NCI-H526 treated with DMSO at 0.1 percent for 48 hours (cell line): Measurements from ENCODE around the gene RAB3GAP2.
"Not testable (repeated sequence)": the region's sequence is repeated elsewhere in the genome, so short reads cannot be mapped to it uniquely, and the experiment has no call there.

Source experiments
- DNase-seq: peaks from one replicate; lab custom pipeline; 2025; lab: John Stamatoyannopoulos, UW

Gene RAB3GAP2, protein sequence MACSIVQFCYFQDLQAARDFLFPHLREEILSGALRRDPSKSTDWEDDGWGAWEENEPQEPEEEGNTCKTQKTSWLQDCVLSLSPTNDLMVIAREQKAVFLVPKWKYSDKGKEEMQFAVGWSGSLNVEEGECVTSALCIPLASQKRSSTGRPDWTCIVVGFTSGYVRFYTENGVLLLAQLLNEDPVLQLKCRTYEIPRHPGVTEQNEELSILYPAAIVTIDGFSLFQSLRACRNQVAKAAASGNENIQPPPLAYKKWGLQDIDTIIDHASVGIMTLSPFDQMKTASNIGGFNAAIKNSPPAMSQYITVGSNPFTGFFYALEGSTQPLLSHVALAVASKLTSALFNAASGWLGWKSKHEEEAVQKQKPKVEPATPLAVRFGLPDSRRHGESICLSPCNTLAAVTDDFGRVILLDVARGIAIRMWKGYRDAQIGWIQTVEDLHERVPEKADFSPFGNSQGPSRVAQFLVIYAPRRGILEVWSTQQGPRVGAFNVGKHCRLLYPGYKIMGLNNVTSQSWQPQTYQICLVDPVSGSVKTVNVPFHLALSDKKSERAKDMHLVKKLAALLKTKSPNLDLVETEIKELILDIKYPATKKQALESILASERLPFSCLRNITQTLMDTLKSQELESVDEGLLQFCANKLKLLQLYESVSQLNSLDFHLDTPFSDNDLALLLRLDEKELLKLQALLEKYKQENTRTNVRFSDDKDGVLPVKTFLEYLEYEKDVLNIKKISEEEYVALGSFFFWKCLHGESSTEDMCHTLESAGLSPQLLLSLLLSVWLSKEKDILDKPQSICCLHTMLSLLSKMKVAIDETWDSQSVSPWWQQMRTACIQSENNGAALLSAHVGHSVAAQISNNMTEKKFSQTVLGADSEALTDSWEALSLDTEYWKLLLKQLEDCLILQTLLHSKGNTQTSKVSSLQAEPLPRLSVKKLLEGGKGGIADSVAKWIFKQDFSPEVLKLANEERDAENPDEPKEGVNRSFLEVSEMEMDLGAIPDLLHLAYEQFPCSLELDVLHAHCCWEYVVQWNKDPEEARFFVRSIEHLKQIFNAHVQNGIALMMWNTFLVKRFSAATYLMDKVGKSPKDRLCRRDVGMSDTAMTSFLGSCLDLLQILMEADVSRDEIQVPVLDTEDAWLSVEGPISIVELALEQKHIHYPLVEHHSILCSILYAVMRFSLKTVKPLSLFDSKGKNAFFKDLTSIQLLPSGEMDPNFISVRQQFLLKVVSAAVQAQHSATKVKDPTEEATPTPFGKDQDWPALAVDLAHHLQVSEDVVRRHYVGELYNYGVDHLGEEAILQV (N-terminal part only)

DNA sequence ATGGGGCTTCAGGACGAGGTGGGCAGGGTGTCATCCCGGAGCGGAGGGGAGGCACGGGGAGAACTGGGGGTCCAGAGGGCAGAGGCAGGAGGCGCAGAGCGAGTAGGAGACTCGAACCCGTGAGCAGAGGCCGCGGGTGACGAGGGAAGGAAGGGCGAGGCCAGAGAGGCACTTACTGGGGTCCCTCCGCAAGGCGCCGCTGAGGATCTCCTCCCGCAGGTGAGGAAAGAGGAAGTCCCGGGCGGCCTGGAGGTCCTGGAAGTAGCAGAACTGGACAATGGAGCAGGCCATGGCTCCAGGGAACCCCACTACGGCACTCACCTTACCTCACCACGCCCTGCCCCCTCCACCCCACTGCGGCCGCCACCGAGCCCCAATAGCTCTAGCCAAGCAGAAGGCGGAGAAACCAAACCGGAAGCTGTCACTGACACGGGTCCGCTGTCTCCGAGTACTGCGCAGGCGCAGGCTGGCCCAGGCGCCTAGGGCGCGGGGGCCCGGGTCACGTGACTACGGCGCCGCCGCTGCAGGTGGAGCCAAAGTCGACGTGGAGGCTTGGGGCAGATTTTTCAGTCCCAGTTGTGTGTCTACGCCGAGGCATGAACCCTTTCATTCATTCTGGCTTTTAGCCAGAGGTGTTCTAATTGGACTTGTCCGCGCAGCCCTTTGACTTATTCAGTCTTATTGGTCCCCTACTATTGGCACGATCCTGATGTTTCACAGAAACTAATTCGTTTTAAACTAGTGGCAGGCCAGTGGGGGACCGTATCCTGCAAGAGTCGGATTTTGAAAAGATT is at the start of gene RAB3GAP2:
TSS of gene RAB3GAP2 (minus strand) at position 407 of the 794 bp plus-strand sequence. CDS start at position 291, 116 bp downstream.
- DNase-seq: peak; percentile 66

DNA sequence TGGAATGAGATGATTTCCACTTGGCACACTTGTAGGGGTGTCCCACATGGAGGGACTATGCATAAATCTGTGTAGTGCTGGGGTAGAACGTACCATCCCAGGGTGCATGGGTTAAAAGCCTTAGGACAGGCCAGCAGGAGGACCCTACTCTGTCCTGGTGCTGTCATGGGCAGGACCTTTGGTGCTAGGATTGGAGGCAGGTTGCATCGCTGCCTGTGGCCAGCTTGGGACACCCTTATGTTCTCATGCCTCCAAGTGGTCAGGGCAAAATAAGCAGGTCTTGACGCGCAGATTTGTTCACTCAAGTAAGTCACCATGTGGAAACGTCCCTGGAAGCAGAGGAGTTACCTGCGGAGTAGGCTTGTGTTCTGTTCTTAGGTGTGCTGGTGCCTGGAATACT is 49.5 kb upstream of the RAB3GAP2 start:
- no peak for DNase-seq

DNA sequence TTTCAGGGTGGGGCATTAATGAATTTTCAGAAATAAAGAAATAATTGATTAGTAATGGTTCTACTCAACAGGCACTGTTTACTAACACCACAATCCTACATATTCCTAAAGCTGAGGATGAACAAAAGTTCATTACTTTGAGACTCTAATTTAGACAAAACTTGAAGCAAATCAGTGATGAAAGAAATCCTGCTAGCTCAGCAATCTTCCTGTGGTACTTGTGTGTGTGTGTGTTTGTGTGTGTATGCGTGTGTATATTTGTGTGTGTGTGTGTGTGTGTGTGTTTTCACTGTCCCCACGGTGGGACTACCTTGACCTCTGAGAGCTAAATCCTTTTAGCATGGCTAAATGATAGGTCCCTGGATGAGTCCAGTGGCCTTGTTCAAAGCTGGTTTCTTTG is 48.5 kb upstream of the RAB3GAP2 start:
- no peak for DNase-seq

DNA sequence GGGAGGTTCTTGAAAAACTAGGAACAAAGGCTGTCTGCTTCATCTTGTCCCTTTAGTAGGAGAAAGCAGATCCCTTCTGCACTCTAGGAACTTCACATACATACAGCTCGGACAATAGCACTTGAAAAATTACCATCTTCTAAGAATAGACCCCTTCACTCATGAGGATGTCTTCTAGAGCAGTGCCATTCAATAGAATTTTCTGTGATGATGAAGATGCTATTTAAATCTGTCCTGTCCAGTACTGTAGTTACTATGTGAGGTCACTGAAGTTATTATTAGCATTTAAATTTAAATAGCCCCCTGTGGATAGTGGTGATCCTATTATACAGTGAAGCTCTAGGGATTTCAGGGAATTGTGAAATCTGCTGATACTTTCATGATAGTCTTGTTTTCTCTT is 46.4 kb upstream of the RAB3GAP2 start:
- no peak for DNase-seq

DNA sequence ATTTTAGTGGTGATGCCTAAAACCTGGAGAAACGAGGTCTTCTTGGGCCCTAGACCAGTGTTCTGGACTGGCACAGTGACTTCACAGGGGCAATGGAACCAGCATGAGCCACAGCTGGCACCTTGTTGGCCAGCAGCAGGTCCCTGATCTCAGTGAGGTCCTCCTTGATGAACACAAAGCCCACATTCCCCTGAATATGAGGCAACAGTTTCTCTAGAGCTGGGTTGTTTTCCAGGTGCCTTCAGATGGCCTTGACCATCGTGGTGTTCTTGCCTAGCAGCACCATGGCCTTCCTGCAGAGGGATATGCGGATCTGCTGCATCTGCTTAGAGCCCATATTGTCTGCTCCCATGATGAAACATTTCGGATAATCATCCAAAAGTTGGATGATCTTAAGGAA is 44.9 kb upstream of the RAB3GAP2 start:
- no peak for DNase-seq

DNA sequence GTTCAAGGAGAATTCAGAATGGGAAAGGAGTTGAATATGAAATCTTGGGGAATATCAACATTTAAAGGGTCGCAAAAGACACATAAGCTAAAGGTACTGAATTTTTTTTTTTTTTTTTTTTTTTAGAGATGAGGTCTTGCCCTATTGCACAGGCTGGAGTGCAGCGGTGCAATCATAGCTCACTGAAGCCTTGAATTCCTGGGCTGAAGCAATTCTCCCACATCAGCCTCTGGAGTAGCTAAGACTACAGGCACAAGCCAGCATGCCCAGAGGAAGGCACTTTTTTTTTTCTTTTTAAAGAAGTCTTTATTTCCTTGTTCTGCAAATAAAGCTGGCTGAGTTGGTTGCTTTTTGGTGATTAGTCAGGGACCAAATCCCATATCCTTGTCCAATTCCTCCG is 44.1 kb upstream of the RAB3GAP2 start:
- DNase-seq: no peak

DNA sequence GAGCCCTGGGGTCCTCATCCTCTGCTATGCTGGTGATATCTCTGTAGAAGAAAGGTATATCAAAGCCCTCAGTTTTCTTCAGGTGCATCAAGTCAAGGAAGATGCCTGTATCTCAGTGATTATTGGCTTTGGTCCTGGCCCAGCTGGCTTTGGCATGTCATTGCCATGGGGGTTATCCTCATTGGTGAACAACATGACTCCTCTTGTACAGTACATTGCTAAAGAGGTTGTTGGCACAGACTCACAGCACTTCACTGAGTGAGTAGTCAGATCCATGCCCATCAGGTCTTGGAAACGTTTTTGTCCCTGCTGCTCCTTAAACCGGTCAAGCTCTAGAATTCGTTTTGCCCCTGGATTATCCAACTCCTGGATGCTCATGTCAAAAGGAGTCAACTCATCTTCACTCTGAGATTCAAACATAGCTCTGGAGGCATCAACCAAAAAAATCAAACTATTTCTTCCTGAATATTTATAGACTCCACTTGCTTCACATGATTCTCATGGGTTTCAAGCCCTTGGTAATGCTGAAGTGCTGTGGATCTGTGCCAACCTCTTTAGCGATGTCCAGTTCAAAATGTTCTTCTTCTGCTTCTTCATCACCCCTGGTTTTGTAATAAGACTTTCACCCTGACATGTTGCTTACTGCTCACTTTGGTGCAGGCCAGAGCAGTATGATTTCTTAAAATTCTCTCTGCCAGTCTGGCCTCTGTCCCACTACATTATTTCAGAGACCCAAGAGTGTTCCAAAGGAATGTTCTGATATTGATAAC is 43.0 kb upstream of the RAB3GAP2 start:
- no peak for DNase-seq

DNA sequence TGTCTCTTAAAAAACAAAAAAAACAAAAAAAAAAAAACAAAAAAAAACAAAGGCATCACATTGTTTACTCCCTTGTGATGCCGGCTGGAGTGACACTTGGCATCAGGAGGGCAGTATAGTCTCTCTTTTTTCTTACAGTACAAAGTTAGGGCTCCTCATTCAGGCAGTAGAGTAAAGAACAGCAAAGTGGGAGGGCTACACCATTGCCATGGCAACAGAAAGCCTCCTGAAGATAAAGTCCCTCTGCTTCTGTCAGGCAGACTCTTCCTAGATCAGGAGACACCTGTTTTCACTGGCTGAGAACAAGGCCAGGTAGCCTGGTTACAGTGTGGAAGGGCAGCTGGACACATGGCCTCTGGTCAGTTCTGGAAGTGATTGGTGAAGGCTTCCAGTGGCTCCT is 41.3 kb upstream of the RAB3GAP2 start:
- DNase-seq: no peak

DNA sequence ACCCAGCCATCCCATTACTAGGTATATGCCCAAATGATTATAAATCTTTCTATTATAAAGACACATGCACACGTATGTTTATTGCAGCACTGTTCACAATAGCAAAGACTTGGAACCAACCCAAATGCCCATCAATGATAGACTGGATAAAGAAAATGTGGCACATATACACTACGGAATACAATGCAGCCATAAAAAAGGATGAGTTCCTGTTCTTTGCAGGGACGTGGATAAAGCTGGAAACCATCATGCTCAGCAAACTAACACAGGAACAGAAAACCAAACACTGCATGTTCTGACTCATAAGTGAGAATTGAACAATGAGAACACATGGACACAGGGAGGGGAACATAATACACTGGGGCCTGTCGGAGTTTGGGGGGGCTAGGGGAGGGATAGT is 37.9 kb upstream of the RAB3GAP2 start:
- not testable (repeated sequence) for DNase-seq

DNA sequence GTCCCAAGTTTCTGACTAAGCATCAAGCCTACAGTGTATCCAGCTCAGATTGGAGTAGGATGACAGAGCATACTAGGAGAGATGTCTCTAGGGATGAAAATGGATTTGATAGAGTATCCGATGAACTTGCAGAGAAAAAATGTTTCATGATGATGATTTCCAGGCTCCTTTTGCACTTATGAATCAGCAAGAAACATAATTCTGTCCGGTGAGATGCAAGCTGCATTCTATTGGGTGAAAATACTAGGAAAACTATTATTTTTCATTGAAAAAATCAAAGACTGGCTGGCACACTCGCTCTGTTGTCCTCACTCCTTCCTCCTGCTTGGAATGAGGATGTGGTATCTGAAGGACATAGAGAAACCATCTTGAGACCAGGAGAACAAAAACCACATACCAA is 35.4 kb upstream of the RAB3GAP2 start:
- no peak for DNase-seq

DNA sequence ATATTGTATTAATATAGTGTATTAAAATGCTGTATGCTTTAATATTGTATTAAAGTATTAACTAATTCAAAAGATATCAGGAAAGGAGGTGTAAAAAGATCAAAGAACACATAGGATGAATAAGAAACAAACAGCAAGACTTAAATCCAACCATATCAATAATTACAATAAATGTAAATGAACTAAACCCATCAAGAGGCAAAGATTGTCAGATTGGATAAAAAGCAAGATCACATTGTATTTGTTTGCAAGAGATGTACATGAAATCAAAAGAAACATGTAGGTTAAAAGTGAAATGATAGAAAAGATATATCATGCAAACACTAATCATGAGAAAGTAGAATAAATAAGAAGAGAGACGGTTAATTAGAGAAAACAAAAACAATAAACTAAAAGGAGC is 34.1 kb upstream of the RAB3GAP2 start:
- DNase-seq: no peak

DNA sequence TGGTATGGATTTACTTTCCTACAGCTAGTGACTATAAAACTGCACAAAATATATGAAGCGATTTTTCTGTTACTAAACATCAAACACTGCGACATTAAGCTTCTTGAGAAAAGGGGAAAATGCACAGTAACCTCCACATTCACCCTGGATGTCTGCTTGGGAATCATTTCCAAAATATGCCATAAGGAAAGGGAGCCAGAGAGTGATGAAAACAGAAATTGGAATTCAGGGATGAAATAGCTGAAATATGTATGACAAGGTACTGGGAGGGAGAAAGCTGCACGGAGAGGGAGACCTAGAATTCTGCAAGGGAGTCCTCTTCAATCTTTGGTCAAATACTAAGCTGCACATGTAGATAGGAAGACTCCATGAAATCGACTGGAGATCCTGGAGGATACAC is 31.6 kb upstream of the RAB3GAP2 start:
- DNase-seq: no peak

DNA sequence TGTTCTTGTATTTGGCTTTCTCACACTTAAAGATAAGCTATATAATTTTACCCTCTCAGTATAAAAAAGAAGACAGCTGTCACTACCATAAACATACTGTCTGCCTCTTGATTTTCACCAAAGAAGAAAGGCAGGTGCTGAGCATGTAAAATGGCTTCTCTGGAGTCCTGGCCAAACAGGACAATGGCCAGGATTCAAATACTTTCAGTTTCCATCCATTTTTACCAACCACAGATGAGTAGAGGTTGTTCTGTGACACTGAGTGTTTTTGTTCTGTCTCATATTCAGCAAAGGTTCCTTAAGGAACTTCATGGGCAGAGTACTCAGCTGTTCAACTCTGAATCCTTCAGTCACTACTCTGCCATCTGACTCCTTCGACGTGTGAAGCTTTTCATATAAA is 29.4 kb upstream of the RAB3GAP2 start:
- no peak for DNase-seq

DNA sequence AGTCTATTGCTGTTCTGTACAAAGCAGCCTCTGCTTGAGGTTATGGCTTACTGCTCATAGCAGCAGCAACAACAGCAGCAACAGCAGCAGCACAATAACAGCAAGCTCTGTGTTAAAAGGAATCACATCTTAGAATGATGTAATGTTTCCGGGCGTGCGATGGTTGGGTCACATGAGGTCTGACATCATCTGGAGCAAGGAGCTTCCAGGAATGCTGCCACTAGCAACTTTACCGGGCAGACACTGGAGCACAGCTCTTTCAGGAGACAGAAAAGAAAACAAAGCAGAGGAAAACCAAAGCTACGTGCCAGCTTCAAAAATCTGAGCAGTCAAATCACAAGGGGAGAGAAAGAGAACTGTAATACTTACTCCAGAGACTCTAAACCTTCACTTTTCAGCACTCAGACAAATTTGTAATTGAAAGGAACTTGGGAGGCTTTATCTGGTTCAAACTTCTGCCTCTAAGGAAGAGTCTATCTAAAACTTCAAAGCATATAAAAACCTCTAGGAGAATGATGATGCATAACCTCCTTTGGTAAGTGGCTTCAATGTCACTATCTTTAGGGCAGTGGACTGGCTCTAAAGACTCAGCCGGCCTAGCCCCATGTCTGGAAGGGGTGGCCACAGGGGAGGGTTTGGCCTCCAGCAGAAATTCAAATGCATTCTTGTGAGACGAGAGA is 28.3 kb upstream of the RAB3GAP2 start:
- no peak for DNase-seq

DNA sequence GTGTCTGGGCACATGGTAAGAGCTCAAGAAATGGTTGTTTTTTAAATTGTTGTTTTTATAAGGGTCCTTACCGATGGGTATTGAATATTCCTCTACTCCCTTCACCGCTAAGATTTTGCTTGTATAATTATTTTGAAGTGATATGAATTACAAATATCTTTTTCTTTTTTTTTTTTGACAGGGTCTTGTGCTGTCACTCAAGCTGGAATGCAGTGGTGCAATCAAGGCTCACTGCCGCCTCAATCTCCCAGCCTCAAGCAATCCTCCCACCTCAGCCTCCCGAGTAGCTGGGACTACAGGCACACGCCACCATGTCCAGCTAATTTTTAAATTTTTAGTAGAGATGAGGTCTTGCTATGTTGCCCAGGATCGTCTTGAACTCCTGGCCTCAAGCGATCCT is 27.1 kb upstream of the RAB3GAP2 start:
- no peak for DNase-seq

DNA sequence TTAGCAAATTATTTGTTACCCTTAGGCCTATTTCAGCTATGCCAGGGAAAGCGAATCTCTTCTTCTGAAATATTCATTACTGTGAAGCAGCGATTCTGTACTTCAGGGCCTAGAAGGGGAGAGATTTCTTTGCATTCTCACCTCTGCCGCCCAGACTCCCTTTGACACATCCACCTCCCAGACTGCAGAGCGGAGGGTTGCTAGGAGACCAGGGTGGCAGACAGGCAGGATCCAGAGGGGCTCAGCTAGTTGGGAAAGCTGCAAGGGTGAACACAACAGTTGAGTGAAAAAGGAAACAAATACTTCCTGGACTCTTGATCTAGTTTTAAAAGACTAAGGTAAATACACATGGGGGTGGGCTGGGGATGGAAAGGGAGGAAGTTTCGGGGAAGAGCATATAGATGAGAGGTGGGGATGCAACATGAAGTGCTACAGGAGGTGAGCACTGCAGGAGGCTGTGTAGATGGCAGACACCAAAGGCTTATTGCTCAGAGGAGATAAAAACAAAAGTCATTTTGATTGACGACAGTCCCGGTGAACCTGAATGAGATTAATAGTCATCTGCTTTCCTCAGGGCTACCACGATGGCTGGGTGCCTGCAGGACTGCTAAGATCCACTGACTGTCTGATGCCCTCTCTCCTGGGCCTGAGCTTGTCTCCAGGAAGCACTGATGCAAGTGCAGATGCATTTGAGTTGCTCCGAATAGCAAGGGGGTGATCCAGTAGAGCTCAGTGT is 26.4 kb upstream of the RAB3GAP2 start:
- DNase-seq: no peak

DNA sequence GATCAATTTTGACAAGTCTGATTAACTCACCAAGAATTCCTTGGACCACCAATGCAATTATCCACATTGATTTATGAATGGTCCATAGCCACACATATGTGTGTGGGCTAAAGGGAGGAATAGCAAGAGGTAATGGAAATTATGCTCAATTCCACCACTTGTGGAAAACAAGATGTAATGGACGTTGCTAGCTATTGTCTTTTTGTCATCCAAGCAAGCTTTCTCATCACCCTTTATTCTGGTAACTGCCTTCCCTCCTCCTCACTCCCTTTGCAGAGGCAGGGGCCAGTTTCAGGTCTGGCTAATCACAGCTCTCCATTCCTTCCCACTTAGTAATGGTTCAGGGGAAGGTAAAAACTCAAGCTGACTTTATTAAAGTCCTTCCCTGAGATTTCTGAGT is 24.7 kb upstream of the RAB3GAP2 start:
- DNase-seq: no peak

DNA sequence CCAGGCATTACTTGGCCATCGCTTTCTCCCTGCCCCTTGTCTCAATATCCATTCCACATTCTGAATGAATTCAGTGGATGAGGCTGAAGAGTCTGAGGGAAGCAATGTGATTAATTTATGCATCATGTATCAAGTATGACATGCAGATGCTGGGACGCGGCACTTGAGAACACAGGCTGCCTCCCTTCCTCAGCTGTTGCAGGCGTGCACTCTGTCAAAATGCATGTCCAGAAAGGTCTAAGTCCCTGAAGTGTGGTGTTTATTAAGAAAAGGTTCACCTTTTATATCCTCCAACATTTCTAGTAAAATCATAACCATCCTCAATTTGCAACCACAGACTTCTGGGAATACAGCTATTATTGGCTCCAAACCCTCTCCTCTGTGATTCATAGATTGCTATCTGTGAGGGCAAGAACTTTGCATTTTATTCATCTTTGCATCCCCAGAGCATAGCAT is 22.6 kb upstream of the RAB3GAP2 start:
- DNase-seq: no peak

DNA sequence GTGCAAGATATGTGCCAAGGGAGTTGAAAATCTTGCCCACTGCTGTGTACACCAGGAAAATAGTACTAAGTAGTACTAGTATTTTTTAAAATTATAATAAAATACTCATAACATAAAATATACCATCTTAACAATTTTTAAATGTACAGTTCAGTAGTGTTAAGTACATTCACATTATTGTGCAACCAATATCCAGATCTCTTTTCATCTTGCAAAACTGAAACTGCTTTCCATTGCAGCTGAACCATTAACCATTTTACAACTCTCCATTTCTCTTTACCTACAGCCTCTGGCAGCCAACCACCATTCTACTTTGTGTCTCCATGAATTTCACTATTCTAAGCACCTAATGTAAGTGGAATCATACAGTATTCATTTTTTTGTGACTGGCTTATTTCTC is 19.3 kb upstream of the RAB3GAP2 start:
- no peak for DNase-seq
